GM18907 (cell line): Measurements from ENCODE around the gene DVL1.
"Not testable (repeated sequence)": the region's sequence is repeated elsewhere in the genome, so short reads cannot be mapped to it uniquely, and the experiment has no call there.

Source experiments
- ATAC-seq: cut with Tn5 transposase; IDR thresholded peaks from one replicate; pipeline ENCODE4 v1.9.1; 2021; ENCODE audit warnings: mild to moderate bottlenecking, moderate library complexity; ENCODE audit not compliant: unreplicated experiment

The DVL1 gene

DNA sequence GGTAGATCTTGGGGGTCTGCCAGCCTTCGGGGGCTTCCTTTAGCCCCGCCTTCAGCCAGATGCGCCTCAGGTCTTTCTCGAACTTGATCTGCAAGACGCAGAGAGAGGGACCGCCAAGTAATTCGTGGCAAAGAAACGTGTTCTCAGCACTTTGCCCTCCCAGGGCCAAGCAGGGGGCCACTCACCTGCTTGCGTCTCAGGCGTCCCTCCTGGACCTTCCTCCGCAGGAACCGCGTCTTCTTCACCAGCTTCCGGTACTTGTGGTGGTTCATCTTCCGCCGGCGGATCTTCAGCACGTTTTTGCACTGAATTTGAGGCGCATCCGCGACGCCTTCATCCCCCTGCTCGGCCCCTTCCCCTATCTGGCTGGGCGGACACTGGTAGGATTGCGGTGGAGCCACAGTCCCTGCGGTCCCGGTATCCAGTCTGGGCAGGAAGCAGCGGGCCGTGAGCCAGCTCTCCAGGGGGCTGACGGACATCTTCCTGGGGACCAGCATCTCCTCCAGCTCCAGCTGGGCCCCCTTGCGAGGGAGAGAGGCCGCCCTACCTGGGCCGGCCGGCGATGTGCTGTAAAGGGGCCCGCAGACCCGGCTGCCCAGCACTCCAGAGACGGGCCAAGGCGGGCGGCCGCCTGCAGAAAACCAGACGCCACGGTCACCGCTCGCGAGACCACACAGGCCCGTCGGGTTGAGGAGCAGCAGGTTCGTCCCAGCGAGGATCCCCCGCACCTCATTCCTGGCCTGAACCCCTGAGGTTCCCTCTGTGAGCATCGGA lies 24.8 kb upstream of the DVL1 start:
- no peak for ATAC-seq

DNA sequence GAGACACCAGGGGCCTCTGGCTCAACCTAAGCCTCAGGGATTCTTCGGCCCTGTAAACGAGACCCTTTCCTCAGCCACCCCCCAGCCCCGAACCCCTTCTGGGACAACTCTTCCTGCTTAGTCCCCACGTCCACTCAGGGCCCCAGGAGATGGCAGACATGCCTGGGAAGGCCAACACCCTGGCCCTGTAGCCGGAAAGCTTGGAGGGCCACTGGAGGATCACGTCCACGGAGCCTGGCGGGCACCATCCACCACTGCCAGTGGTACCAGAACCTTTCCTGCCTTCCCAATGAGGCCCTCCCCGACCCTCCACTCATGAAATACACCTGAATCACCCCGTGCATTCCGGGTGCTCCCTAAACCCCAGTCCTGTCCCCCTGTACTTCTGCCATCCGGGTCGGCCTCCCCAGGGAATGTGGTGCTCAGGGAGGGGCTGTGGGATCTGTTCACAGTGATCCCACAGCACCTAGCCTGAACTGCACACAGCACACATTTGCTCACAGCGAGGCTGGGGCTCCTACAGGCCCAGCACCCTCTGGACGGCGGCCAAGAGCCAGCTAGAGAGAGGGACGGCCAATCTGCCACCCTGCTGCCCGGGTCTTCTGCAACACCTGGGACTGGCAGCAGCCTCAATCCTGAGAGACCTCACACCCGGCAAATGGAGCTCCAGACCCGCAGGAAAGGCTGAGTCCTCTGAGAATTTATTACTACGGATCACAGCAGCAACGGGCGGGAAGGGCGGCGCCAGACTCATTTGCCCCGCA lies 24.0 kb upstream of the DVL1 start:
- ATAC-seq = no peak

DNA sequence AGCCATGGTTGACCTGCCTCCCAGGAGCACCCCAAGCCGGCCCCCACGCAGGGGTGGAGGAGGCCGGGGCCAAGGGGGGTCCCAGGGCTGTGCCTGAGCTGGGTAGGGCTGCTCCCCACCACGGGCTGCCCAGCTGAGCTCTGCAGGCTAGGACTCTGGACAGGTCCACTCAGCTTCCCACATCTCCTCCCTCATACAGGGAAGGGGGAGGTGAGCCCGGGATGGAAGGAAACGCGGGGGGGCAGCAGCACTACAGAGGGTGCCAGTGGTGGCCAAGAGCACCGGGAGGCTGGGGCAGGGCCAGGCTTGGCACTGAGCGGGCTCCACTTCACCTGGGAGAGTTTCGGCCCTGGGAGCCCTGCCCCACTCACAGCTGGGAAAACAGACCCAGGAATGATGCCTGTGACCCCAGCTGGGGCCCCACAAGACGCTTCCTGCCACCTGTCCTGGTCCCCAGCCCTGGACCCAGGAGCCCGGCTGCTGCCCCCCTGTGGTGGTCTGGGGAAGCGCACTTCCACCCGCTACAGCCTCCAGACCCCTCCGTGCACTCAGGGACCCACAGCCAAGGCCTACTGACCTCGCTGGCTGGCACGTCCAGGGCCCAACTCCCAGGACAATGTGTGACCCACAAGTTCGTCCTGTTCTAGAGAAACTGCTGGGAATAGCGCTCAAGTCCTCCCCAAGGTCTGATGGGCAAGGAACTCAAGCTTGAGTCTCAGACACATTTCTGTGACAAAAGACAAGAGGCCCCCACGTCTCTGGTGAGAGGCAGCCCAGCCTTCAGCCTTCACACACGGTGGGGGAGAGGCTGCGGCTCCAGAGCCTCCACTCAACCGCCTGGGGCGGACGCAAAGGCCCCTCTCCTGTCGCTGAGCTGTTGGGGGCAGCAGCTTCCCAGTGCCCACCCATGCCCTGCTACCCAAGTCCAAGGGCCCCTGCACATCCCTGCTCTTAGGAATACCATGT lies 22.8 kb upstream of the DVL1 start:
- ATAC-seq = no peak

GRCh38 chr1:1371364-1371745 lies 22.1 kb upstream of the DVL1 start:
- ATAC-seq = no peak

GRCh38 chr1:1370771-1371300 lies 21.6 kb upstream of the DVL1 start:
- no peak for ATAC-seq

DNA sequence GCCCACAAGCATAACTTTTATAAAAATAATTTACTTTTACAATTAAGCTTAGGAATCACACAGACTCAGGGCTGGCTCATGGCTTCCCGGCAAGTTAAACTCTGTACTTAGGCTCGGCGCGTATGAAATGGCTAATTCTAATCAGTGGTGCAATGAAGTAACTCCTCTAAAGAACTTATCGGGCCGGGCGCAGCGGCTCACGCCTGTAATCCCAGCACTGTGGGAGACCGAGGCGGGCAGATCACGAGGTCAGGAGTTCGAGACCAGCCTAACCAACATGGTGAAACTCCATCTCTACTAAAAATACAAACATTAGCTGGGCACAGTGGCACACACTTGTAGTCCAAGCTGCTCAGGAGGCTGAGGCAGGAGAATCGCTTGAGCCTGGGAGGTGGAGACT lies 20.9 kb upstream of the DVL1 start:
- ATAC-seq = not testable (repeated sequence)

DNA sequence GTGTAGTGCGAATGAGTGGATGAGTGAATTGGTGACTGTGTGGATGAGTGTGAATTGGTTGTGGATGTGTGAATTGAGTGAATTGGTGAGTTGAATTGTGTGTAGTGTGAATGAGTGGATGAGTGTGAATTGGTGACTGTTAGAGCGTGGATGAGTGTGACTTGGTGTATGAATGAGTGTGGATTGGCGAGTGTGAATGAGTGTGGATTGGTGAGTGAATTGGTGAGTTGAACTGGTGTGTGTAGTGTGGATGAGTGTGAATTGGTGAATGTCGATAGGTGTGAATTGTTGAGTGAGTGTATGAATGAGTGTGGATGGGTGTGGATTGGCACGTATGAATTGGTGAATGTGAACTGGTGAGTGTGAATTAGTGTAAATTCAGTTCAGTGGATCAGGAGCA lies 18.1 kb upstream of the DVL1 start:
- no peak for ATAC-seq

DNA sequence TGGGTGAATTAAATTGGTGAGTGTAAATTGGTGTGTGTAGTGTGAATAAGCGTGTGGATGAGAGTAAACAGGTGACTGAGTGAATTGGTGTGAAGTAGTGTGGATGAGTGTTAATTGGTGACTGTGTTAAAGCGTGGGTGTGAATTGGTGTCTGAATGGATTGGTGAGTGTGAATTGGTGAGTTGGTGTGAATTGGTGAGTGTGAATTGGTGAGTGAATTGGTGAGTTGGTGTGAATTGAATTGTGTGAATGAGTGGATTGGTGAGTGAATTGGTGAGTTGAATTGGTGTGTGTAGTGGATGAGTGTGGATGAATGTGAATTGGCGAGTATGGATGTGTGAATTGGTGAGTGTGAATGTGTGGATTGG lies 17.5 kb upstream of the DVL1 start:
- ATAC-seq = no peak

- ATAC-seq = no peak
Measured at GRCh38 chr1:1365875-1366698, 16.9 kb upstream of the DVL1 start.

DNA sequence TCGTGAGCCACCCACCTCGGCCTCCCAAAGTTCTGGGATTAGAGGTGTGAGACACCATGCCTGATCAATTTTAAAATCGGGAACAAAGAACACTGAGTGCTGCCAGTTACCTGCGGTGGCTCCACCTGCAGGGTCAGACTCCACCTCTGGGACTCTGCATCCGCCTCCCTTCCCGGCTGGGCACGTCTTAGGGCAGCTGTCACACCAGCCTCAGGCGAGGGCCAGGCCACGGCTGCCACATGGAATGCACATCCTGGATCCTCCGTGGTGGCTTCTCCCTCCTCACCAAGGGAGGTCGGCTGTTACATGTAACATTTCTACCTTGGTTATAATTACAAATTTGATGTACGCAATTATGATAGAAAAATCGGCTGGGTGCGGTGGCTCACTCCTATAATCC lies 15.0 kb upstream of the DVL1 start:
- no peak for ATAC-seq

DNA sequence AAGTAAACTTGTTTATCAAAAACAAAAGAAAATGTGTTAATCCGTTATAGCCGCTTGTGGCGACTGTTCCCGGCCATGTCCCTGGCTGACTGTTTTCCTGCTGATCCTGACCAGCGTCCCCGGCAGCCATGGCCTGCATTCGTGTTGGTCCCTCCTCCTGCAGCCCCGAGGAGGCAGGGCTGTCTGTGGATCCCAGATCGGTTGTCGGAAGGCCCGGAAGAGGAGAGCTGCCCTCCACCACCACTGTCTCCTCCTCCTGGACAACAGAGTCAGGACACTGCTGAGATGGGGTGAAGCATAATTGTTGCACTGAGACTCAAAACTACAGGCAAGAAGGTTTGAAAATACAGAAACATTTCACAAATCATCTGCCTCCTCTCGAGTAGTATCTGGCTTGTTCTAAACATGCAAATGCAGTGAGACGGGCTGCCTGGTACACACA lies 12.8 kb upstream of the DVL1 start:
- no peak for ATAC-seq

- no peak for ATAC-seq
Measured at GRCh38 chr1:1361233-1361981, 12.2 kb upstream of the DVL1 start.

GRCh38 chr1:1360506-1361169 lies 11.4 kb upstream of the DVL1 start:
- no peak for ATAC-seq

DNA sequence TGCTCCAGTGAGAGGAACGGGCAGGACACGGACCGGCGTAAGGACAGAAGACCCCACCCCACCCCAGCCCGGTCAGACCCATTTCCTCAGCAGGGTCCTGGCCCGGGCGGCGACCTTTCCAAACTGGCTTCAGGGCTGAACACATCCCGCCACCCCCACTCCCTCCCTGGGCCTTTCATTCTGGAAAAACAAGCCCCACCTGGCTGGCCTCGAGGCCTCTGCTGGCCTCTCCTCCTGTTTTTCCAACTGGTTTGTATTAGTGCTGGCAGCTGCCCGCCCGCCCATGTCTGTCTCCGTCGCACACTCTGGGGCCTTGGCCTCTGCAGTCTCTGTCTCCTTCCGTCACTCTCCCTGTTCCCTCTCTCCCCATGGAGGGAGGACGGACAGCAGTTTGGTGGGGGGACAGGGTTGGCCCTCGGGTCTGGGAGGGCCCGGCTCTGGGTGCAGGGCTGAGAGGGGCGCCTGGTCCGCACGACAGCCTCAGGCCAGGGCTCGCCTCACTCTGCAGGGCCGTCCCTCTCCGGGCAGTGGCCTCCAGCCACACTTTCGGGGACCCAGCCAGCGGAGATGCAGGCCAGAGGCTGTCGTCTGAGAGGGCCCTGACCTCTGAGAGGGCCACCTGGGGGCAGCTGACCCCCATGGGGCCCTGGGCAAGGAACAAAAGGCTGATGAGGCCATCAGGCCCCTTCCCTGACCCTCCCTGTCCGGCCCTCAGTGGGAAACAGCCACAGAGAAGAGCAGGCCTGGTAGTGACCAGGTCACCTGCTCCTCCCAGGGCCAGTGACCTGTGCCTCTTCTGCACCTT lies 10.6 kb upstream of the DVL1 start:
- no peak for ATAC-seq

DNA sequence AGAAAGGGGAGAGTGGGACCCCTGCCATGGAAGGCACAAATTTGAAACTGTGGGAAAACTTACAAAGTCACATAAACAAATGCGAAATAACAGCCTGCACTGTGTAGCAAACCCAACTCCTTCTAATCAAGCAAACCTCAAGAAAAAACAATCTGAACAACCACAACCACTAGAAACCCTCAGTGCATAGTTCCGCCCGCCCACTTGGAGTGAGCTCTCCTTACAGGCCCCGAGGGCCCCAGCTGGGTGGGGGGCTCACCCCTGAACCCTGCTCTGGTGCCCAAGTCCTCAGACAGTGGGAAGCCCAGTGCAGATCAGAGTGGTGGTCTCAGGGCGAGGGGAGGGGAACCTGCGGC lies 10.1 kb upstream of the DVL1 start:
- no peak for ATAC-seq

DNA sequence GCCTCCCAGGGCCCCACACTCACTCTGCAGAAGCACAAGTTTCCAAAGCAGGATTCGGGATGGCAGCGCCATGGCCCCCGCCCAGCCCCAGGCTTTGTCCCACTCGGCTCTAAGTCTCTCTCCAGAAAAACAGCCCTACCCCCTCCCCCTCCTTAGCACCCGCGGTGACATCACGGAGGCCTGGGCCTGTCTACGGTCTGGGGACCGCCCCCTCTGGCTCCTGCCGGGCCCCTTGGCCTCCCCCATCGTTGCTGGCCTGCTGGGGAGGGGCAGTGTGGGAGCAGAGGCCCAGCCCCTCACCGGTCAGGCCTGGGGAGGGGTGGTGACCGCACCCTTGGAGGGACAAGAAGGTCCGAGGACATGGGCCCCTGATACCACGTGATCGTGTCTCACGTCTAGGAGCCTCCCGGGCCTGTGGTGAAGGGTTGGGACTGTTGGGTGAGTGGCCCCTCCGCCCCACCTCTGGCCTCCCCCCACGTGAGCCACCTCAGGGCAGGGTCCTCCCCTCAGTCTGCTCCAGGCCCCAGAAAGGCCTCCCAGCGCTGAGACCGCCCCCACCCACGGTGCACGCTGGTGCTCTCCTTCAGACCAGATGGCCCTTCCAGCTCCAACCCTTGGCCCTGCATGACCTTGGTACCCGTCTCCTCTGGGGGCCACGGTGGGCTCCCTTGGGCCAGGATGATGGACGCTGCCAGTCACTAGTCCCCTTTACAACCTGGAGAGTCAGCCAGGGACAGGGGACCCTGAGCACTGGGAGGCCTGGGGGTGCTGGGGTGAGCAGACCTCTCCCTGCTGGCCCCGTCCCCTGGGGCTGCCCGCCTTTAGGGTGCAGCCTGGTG lies 9.4 kb upstream of the DVL1 start, which contains the start of gene MXRA8:
Gene MXRA8, minus strand, starts transcription at position 123 of the 839 bp plus-strand sequence. Its CDS starts 51 bp downstream, at position 72.
- no peak for ATAC-seq

- ATAC-seq = no peak
Measured at GRCh38 chr1:1357871-1358432, 8.7 kb upstream of the DVL1 start.
